ENCODE results near the gene RPS5.
A peak's percentile ranks its signal among the peaks of the same experiment; 100 is the strongest.
"Not testable (repeated sequence)": the region's sequence is repeated elsewhere in the genome, so short reads cannot be mapped to it uniquely, and the experiment has no call there.

Gene RPS5

DNA sequence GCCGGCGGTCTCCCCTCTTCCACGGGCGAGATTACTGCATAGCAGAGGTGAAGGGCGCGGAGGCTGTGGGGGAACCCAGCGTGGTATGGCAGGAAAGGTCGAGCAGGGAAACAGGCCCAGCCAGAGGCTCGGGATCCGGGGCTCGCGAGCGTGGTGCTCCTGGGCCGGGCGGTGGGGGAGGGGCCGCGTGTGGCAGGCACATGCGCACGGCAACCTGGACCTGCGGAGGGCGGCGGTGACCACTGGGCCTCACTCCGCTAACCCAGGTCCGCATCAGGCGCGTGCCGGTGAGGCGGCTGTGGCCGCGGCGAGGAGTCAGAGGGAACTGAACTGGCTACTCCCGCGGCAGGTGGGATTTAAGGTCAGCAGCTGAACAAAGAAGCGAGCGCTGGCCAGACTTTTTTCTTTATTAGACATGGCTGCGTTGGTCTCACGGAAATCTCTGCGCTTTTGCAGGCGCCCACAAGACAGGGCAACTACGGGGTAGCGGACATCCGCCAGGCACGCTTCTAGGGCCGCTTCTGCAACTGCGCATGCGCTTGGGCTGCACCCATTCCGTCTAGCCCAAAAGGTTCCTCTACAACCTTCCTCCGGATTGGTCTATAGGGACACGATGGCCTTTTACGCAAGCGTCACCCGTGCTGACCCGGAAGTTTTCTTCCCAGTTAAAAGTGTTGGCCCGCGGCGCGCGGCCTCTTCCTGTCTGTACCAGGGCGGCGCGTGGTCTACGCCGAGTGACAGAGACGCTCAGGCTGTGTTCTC, at the start of gene RPS5:
TSS of gene RPS5 (plus strand) at position 694 of the 762 bp plus-strand sequence. CDS start 869 bp downstream, outside the sequence.
- TF ChIP-seq, protein P1, sequence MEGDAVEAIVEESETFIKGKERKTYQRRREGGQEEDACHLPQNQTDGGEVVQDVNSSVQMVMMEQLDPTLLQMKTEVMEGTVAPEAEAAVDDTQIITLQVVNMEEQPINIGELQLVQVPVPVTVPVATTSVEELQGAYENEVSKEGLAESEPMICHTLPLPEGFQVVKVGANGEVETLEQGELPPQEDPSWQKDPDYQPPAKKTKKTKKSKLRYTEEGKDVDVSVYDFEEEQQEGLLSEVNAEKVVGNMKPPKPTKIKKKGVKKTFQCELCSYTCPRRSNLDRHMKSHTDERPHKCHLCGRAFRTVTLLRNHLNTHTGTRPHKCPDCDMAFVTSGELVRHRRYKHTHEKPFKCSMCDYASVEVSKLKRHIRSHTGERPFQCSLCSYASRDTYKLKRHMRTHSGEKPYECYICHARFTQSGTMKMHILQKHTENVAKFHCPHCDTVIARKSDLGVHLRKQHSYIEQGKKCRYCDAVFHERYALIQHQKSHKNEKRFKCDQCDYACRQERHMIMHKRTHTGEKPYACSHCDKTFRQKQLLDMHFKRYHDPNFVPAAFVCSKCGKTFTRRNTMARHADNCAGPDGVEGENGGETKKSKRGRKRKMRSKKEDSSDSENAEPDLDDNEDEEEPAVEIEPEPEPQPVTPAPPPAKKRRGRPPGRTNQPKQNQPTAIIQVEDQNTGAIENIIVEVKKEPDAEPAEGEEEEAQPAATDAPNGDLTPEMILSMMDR (IDR thresholded peaks at IDR 0.05; ENCODE audit: low read length, missing control alignments): no peak
- peak within 1 kb of the TSS; percentile 85 for H3K4me3 ChIP-seq (replicated peaks; ENCODE audit: low read depth, low read length)
- DNase-seq (ENCODE audit: low read depth): peak; percentile 99

DNA sequence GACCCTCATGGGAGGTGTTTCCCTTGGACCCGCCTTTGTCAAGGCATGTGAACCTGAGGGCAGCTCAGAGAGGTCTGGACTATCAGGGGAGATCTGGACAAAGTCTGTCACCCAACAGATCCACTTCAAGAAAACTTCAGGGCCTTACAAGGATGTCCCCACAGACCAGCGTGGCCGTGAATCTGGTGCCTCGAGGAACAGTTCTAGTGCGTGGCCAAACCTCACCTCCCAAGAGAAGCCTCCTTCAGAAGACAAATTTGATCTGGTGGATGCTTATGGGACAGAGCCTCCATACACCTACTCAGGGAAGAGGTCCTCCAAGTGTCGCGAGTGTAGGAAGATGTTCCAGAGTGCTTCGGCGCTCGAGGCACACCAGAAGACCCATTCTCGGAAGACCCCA, 48.7 kb upstream of the RPS5 start:
- H3K4me3 ChIP-seq (replicated peaks; ENCODE audit: low read depth, low read length): no peak overlapping the region
- DNase-seq (ENCODE audit: low read depth): no peak
- TF ChIP-seq, protein P1 (IDR thresholded peaks at IDR 0.05; ENCODE audit: low read length, missing control alignments): no peak

DNA sequence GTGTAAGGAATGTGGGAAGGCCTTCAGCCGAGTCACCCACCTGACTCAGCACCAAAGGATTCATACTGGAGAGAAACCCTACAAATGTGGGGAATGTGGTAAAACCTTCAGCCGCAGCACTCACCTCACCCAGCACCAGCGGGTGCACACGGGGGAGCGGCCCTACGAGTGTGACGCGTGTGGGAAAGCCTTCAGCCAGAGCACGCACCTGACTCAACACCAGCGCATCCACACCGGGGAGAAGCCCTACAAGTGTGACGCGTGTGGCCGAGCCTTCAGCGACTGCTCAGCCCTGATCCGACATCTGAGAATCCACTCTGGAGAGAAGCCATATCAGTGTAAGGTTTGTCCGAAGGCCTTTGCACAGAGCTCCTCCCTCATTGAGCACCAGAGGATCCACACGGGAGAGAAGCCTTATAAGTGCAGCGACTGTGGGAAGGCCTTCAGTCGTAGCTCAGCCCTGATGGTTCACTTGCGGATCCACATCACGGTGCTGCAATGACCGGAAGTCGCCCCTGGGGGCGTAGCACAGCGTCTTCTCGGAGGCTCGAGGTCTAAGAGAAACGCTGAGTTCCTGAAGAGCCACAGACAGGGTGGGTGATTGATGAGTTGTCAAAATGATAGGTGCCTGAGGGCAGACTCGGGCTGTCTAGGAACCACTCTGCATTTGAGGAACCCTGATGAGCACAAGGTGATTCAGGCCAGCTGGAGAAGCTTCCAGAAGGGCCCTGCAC, 48.1 kb upstream of the RPS5 start:
- TF ChIP-seq, protein P1 (IDR thresholded peaks at IDR 0.05; ENCODE audit: low read length, missing control alignments): no peak
- no peak for DNase-seq (ENCODE audit: low read depth)
- H3K4me3 ChIP-seq (replicated peaks; ENCODE audit: low read depth, low read length): no peak overlapping the region

DNA sequence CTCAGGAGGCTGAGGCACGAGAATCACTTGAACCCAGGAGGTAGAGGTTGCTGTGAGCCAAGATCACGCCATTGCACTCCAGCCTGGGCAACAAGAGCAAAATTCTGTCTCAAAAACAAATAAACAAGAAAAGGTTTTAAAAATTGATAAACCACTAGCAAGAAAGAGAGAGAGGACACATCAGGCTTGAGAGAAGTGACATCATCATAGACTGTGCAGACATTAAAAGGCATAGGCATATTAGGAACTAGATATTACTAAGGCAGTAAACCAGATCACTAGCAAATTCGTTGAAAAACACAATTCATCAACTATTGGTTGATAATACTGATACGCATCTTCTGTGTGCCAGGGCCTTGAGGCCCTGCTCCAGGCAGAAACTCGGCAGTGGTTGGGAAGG, 41.5 kb upstream of the RPS5 start:
- TF ChIP-seq, protein P1 (IDR thresholded peaks at IDR 0.05; ENCODE audit: low read length, missing control alignments): no peak
- H3K4me3 ChIP-seq (replicated peaks; ENCODE audit: low read depth, low read length): no peak overlapping the region
- no peak for DNase-seq (ENCODE audit: low read depth)

DNA sequence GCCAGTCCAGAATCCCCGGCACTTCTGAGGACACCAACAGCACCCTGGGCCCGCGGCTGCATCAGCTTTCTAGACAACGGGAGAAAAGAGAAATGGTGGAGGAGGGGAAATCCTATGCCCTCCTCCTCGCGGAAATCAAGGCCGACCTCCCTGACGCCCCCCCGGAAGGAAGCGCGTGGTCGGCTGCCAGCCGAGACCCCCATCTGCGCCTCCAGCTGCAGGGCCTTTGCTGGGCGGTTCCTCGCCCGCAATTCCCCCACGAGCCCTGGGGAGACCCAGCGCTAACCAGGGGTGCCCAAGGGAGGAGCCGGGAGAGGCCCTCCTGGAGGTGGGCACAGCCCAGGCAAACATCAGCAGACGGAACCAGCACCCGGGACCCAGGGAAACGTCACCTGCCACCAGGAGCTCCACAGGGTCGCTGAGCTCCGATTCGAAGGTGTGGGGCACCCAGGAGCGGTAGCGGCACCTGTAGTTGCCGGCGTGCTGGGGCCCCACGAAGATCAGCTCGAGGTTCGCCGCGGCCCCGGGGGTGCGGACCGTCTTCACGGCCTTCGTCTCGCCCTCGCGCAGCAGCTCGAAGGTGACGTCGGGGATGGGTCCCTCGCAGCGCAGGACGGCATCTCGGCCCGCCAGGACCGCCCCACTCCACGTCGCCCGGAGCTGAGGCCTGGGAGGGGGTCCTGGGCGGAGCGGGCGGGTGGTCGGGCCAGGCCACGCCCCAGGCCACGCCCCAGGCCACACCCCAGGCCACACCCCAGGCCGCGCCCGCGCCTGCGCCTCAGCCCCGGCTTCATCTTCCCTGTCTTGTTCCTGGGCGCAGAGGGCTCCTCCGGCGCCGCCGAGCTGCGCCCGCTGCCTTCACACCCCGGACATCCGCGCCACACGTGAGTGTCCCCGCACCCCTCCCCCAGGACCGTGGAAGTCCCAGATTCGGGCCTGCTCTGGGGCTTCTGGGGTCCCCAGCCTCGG, 39.8 kb upstream of the RPS5 start:
- TF ChIP-seq, protein P1 (IDR thresholded peaks at IDR 0.05; ENCODE audit: low read length, missing control alignments): no peak
- H3K4me3 ChIP-seq (replicated peaks; ENCODE audit: low read depth, low read length): peak overlapping the region; percentile 77
- DNase-seq (ENCODE audit: low read depth): peak; percentile 57

DNA sequence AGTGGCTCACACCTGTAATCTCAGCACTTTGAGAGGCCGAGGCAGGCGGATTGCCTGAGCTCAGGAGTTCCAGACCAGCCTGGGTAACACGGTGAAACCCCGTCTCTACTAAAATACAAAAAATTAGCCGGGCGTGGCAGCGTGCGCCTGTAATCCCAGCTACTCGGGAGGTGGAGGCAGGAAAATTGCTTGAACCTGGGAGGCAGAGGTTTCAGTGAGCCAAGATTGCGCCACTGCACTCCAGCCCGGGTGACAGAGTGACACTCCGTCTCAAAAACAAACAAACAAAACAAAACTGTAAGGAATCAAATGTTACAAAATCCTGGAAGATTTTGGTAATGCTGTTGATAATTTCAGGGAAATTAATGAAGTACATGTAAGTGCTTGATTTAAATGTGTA, 39.0 kb upstream of the RPS5 start:
- H3K4me3 ChIP-seq (replicated peaks; ENCODE audit: low read depth, low read length): peak overlapping the region; percentile 77
- not testable (repeated sequence) for DNase-seq (ENCODE audit: low read depth)

DNA sequence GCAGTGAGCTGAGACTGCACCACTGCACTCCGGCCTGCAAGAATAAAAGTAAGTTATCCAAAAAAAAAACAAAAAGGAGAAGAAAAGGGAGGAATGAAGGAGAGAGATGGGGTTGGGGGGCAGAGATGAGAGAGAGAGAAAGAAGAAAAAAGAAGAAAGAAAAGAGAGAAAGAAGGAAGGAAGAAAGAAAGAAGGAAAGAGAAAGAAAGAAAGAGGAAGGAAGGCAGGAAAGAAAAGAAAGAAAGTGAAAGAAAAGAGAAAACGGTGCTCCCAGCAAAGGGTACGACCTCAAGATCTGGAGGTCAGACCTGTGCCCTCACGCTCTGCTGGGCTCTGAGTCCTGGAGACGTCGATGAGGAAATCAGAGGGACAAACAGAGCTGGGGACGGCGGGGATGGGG, 37.5 kb upstream of the RPS5 start:
- TF ChIP-seq, protein P1 (IDR thresholded peaks at IDR 0.05; ENCODE audit: low read length, missing control alignments): no peak
- no peak for DNase-seq (ENCODE audit: low read depth)
- no peak overlapping the region for H3K4me3 ChIP-seq (replicated peaks; ENCODE audit: low read depth, low read length)

Data from fibroblast of pulmonary artery (primary cell).